MM.1S (cell line): ENCODE results near the gene TRIM63.

Source experiments
- EZH2 ChIP-seq: fragments of 300-600 bp; sonication (generic); optimal IDR thresholded peaks from 2 replicates; pipeline ENCODE3; 2017; ENCODE audit warnings: low read depth, mild to moderate bottlenecking, antibody characterized with exemption, low read length, mixed read lengths
- TF ChIP-seq, protein P1 (sequence below): fragments of 300-600 bp; sonication (generic); IDR thresholded peaks from 2 replicates; pipeline ENCODE4 v1.5.1; 2016; ENCODE audit warnings: antibody characterized with exemption, low read length, mixed read lengths

DNA sequence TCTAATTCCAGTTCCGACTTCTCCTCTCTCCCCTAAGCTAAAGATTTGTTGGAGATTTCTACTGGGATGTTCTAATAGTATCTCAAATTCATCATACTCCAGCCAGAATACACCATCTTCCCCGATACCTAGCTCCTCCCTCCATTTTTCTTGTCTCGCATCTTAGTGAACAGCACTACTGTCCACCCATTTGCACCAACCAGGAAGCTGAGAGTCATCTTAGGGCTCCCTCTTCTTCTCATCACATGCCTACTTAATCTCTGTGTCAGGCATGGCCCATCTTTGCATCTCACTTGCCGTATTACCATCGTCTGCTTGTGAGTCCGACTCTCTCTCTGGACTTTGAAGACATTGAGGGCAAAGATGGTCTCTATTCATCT is 3.5 kb upstream of the TRIM63 start:
- TF ChIP-seq, protein P1, sequence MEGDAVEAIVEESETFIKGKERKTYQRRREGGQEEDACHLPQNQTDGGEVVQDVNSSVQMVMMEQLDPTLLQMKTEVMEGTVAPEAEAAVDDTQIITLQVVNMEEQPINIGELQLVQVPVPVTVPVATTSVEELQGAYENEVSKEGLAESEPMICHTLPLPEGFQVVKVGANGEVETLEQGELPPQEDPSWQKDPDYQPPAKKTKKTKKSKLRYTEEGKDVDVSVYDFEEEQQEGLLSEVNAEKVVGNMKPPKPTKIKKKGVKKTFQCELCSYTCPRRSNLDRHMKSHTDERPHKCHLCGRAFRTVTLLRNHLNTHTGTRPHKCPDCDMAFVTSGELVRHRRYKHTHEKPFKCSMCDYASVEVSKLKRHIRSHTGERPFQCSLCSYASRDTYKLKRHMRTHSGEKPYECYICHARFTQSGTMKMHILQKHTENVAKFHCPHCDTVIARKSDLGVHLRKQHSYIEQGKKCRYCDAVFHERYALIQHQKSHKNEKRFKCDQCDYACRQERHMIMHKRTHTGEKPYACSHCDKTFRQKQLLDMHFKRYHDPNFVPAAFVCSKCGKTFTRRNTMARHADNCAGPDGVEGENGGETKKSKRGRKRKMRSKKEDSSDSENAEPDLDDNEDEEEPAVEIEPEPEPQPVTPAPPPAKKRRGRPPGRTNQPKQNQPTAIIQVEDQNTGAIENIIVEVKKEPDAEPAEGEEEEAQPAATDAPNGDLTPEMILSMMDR, result no peak
- no peak for TF ChIP-seq EZH2
